Measurements from ENCODE around the gene GNA14. TPM values are rescaled to one million over a fixed set of nuclear protein-coding genes. Genes with fewer than 3 reads are reported as not detected.

Gene GNA14
- total RNA-seq, 4 donors from 2014 or later = 13.9 to 26.3 (median 19.9) TPM

- no peak overlapping the region for H3K4me3 ChIP-seq (replicated peaks in 1 of 3)
- H3K36me3 ChIP-seq = no peaks in the 10 kb centered on the region
- H3K27ac ChIP-seq = peak overlapping the region; percentile 70 to 81 (median 79)
- H3K9me3 ChIP-seq = no peaks in the 10 kb centered on the region
- H3K27me3 ChIP-seq = no peaks in the 10 kb centered on the region
- WGBS, 2 donors = 31 to 35% methylated on average over 9 of the region's 9 CpGs
- intact Hi-C loops (cut with DNase I) = no loop called here
- peak; percentile 57 to 73 for DNase-seq
- TF ChIP-seq, protein P1, sequence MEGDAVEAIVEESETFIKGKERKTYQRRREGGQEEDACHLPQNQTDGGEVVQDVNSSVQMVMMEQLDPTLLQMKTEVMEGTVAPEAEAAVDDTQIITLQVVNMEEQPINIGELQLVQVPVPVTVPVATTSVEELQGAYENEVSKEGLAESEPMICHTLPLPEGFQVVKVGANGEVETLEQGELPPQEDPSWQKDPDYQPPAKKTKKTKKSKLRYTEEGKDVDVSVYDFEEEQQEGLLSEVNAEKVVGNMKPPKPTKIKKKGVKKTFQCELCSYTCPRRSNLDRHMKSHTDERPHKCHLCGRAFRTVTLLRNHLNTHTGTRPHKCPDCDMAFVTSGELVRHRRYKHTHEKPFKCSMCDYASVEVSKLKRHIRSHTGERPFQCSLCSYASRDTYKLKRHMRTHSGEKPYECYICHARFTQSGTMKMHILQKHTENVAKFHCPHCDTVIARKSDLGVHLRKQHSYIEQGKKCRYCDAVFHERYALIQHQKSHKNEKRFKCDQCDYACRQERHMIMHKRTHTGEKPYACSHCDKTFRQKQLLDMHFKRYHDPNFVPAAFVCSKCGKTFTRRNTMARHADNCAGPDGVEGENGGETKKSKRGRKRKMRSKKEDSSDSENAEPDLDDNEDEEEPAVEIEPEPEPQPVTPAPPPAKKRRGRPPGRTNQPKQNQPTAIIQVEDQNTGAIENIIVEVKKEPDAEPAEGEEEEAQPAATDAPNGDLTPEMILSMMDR (IDR thresholded peaks at IDR 0.05) = no peak
- TF ChIP-seq POLR2A (IDR thresholded peaks at IDR 0.05) = no peak
- H3K4me1 ChIP-seq = peaks cover 33 to 53% of the 10 kb centered on the region in 2 donors
These were observed 133.0 kb downstream of the GNA14 start for GRCh38 chr9:77514886-77515711.

- H3K4me3 ChIP-seq (replicated peaks in 1 of 3) = no peak overlapping the region
- 89 to 98% methylated on average over 5 of the region's 5 CpGs for WGBS, 2 donors
- H3K9me3 ChIP-seq = no peaks in the 10 kb centered on the region
- H3K36me3 ChIP-seq = no peaks in the 10 kb centered on the region
- no peak for TF ChIP-seq POLR2A (IDR thresholded peaks at IDR 0.05)
- TF ChIP-seq, protein P1 (IDR thresholded peaks at IDR 0.05) = no peak
- no peak for DNase-seq
- peaks cover 33 to 53% of the 10 kb centered on the region in 2 donors for H3K4me1 ChIP-seq
- H3K27me3 ChIP-seq = no peaks in the 10 kb centered on the region
- intact Hi-C loops (cut with DNase I) = no loop called here
- H3K27ac ChIP-seq = peak overlapping the region; percentile 32 to 57 (median 48)
These were observed 134.7 kb downstream of the GNA14 start for GRCh38 chr9:77513457-77513856.

GRCh38 chr9:77512876-77513275 lies 135.2 kb downstream of the GNA14 start:
- no peaks in the 10 kb centered on the region for H3K27me3 ChIP-seq
- peak; percentile 51 to 68 for DNase-seq
- intact Hi-C loops (cut with DNase I) = no loop called here
- peak overlapping the region; percentile 32 to 57 (median 48) for H3K27ac ChIP-seq
- no peaks in the 10 kb centered on the region for H3K36me3 ChIP-seq
- no peaks in the 10 kb centered on the region for H3K9me3 ChIP-seq
- peaks cover 28 to 49% of the 10 kb centered on the region in 2 donors for H3K4me1 ChIP-seq
- H3K4me3 ChIP-seq (replicated peaks in 1 of 3) = no peak overlapping the region
- TF ChIP-seq, protein P1 (IDR thresholded peaks at IDR 0.05) = no peak
- TF ChIP-seq POLR2A (IDR thresholded peaks at IDR 0.05) = no peak

DNA sequence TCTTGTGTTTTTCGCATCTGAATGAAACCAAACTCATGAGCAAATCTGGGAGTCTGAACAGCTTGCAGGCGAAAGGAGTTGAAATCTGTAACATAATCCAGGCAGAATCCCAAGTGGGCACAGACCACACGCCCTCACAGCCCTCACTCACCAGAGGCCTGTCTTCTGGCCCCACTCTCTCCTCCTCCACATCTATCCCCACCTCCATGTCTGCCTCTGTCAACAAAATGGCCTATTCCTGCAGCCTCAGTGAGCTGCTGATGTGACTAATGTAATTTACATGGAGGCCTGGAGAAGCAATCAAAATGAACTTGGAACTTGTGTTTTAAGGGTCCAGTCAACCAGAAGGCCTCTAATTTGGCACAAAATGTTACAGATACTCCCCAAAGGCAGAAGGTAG lies 136.6 kb downstream of the GNA14 start:
- no peak for TF ChIP-seq POLR2A (IDR thresholded peaks at IDR 0.05)
- TF ChIP-seq, protein P1 (IDR thresholded peaks at IDR 0.05) = no peak
- Histone ChIP-seq H3K9me3 (no peaks in the 10 kb centered on the region), H3K4me1 (peaks cover 26 to 42% of the 10 kb centered on the region in 2 donors), H3K27ac (no peak overlapping the region), H3K4me3 (replicated peaks in 1 of 3) (no peak overlapping the region), H3K27me3 (no peaks in the 10 kb centered on the region), H3K36me3 (no peaks in the 10 kb centered on the region)
- intact Hi-C loops (cut with DNase I) = no loop called here
- WGBS, 2 donors = 95 to 96% methylated on average over 3 of the region's 3 CpGs
- DNase-seq = no peak

DNA sequence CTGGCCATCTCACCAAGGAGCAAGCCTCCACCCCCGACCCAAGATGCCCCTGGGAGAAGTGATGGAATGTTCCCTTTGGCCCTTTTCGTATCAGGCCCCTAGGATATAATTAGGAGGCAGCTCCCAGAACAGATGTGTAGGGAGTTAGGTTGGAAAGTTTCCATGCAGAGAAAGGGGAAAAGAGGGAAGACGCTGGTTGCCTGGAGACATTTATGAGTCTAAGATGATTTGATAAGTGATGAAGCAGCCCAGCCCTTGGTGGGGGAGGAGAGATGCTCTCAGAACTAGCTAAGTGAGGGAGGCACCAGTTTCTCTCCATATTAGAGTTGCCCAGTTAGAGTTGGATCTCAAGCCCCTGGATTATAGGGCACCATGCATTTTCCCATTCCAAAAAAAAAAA lies 137.5 kb downstream of the GNA14 start:
- Histone ChIP-seq H3K36me3 (no peaks in the 10 kb centered on the region), H3K27ac (no peak overlapping the region), H3K27me3 (no peaks in the 10 kb centered on the region), H3K4me3 (replicated peaks in 1 of 3) (no peak overlapping the region), H3K4me1 (peaks cover 21 to 34% of the 10 kb centered on the region in 2 donors), H3K9me3 (no peaks in the 10 kb centered on the region)
- 84 to 87% methylated on average over 3 of the region's 3 CpGs for WGBS, 2 donors
- intact Hi-C loops (cut with DNase I) = no loop called here
- no peak for DNase-seq
- TF ChIP-seq, protein P1 (IDR thresholded peaks at IDR 0.05) = no peak
- TF ChIP-seq POLR2A (IDR thresholded peaks at IDR 0.05) = no peak

Measured in thyroid gland (tissue), 4 donors.